HEK293 (cell line): ENCODE measurements around the gene LENEP.

ENCODE experiments used
- CTCF ChIA-PET: fragments of 350-600 bp; formaldehyde crosslinking; extraction: SDS; loops from one replicate; lab custom pipeline; 2021; ENCODE audit warnings: antibody characterized with exemption; lab: Yijun Ruan, JAX
- POLR2A ChIA-PET: fragments of 300-600 bp; formaldehyde crosslinking; extraction: SDS; loops from one replicate; lab custom pipeline; 2020; ENCODE audit warnings: antibody characterized with exemption, inconsistent platforms; lab: Yijun Ruan, JAX
- H3K27ac ChIP-seq: fragments of 200-500 bp; sonication (Bioruptor generic); 2 replicates; pipeline ENCODE4 v1.5.1; 2014; ENCODE audit warnings: low read depth, low read length, control low read depth, inconsistent platforms; ENCODE audit errors: extremely low read depth
- H3K36me3 ChIP-seq, 2 experiments: fragments of 200-500 bp in 1 of 2; sonication (Bioruptor generic) in 1 of 2; 1 replicate in 1 of 2; 2 replicates in 1 of 2; pipeline ENCODE4 v1.5.1; 2014 to 2017; ENCODE audit warnings: inconsistent platforms in 2 of 2, low read length in 2 of 2; ENCODE audit not compliant: control insufficient read depth in 2 of 2, insufficient read depth in 1 of 2
- H3K4me1 ChIP-seq: fragments of 200-500 bp; sonication (Bioruptor generic); 2 replicates; pipeline ENCODE4 v1.5.1; 2014; ENCODE audit warnings: mild to moderate bottlenecking, low read length, inconsistent platforms; ENCODE audit not compliant: control insufficient read depth, insufficient read depth
- H3K4me3 ChIP-seq: 2 replicates; pipeline ENCODE4 v1.5.1; 2011; ENCODE audit warnings: low read depth, mild to moderate bottlenecking, control low read depth, low read length, moderate library complexity
- H3K9me3 ChIP-seq: fragments of 200-500 bp; sonication (Bioruptor generic); 2 replicates; pipeline ENCODE4 v1.5.1; 2014; ENCODE audit warnings: low read depth, low read length, inconsistent platforms; ENCODE audit not compliant: control insufficient read depth, insufficient read depth
- BCL11A ChIP-seq: fragments of 450-650 bp; formaldehyde crosslinking; IDR thresholded peaks from 2 replicates; pipeline ENCODE4 v1.5.1; 2016; ENCODE audit warnings: low read depth, missing biosample characterization, missing genetic modification characterization
- MZF1 ChIP-seq: fragments of 450-650 bp; formaldehyde crosslinking; IDR thresholded peaks from 2 replicates; pipeline ENCODE4 v1.5.1; 2017; ENCODE audit warnings: missing biosample characterization, missing genetic modification characterization, borderline replicate concordance
- OSR2 ChIP-seq: fragments of 450-650 bp; formaldehyde crosslinking; IDR thresholded peaks from 2 replicates; pipeline ENCODE4 v1.5.1; 2016; ENCODE audit warnings: missing biosample characterization, missing genetic modification characterization
- OVOL3 ChIP-seq: fragments of 450-650 bp; formaldehyde crosslinking; IDR thresholded peaks from 2 replicates; pipeline ENCODE4 v1.5.1; 2016; ENCODE audit warnings: missing biosample characterization, missing genetic modification characterization
- REST ChIP-seq: fragments of 450-650 bp; formaldehyde crosslinking; IDR thresholded peaks from 2 replicates; pipeline ENCODE4 v1.5.1; 2016; ENCODE audit warnings: missing biosample characterization, missing genetic modification characterization
- SP7 ChIP-seq: fragments of 450-650 bp; formaldehyde crosslinking; IDR thresholded peaks from 2 replicates; pipeline ENCODE4 v1.5.1; 2016; ENCODE audit warnings: missing biosample characterization, missing genetic modification characterization
- YY1 ChIP-seq: fragments of 450-650 bp; formaldehyde crosslinking; IDR thresholded peaks from 2 replicates; pipeline ENCODE4 v1.5.1; 2018; ENCODE audit warnings: missing biosample characterization, missing genetic modification characterization
- ZNF157 ChIP-seq: fragments of 450-650 bp; formaldehyde crosslinking; IDR thresholded peaks from 2 replicates; pipeline ENCODE4 v1.5.1; 2016; ENCODE audit warnings: missing biosample characterization, missing genetic modification characterization
- ZNF221 ChIP-seq: fragments of 450-650 bp; formaldehyde crosslinking; IDR thresholded peaks from 2 replicates; pipeline ENCODE4 v1.5.1; 2017; ENCODE audit warnings: missing biosample characterization, missing genetic modification characterization, borderline replicate concordance
- ZNF24 ChIP-seq: fragments of 450-650 bp; formaldehyde crosslinking; IDR thresholded peaks from 2 replicates; pipeline ENCODE4 v1.5.1; 2016; ENCODE audit warnings: missing biosample characterization, missing genetic modification characterization
- ZNF398 ChIP-seq: fragments of 450-650 bp; formaldehyde crosslinking; IDR thresholded peaks from 2 replicates; pipeline ENCODE4 v1.5.1; 2017; ENCODE audit warnings: missing biosample characterization, missing genetic modification characterization
- ZNF488 ChIP-seq: fragments of 450-650 bp; formaldehyde crosslinking; IDR thresholded peaks from 2 replicates; pipeline ENCODE4 v1.5.1; 2016; ENCODE audit warnings: missing biosample characterization, missing genetic modification characterization
- ZNF518A ChIP-seq: fragments of 450-650 bp; formaldehyde crosslinking; conservative IDR thresholded peaks from 2 replicates; pipeline ENCODE4 v1.5.1; 2016; ENCODE audit warnings: low read depth, missing biosample characterization, missing genetic modification characterization
- ZNF549 ChIP-seq: fragments of 450-650 bp; IDR thresholded peaks from 2 replicates; pipeline ENCODE4 v1.5.1; 2018; ENCODE audit warnings: missing biosample characterization, missing genetic modification characterization, mild to moderate bottlenecking, inconsistent platforms, moderate library complexity
- ZNF610 ChIP-seq: fragments of 450-650 bp; formaldehyde crosslinking; IDR thresholded peaks from 2 replicates; pipeline ENCODE4 v1.5.1; 2016; ENCODE audit warnings: missing biosample characterization, missing genetic modification characterization, borderline replicate concordance
- ZNF626 ChIP-seq: fragments of 450-650 bp; sonication (Bioruptor Pico); formaldehyde crosslinking; IDR thresholded peaks from 2 replicates; pipeline ENCODE4 v1.5.1; 2018; ENCODE audit warnings: missing biosample characterization, missing genetic modification characterization, inconsistent platforms
- ZNF639 ChIP-seq: fragments of 450-650 bp; formaldehyde crosslinking; IDR thresholded peaks from 2 replicates; pipeline ENCODE4 v1.5.1; 2016; ENCODE audit warnings: missing biosample characterization, missing genetic modification characterization
- ZNF701 ChIP-seq: fragments of 450-650 bp; formaldehyde crosslinking; IDR thresholded peaks from 2 replicates; pipeline ENCODE4 v1.5.1; 2016; ENCODE audit warnings: missing biosample characterization, missing genetic modification characterization
- ZNF791 ChIP-seq: fragments of 450-650 bp; formaldehyde crosslinking; IDR thresholded peaks from 2 replicates; pipeline ENCODE4 v1.5.1; 2016; ENCODE audit warnings: missing biosample characterization, missing genetic modification characterization
- ZNF837 ChIP-seq: fragments of 450-650 bp; formaldehyde crosslinking; IDR thresholded peaks from 2 replicates; pipeline ENCODE4 v1.5.1; 2016; ENCODE audit warnings: missing biosample characterization, missing genetic modification characterization
- ZSCAN18 ChIP-seq: fragments of 450-650 bp; formaldehyde crosslinking; IDR thresholded peaks from 2 replicates; pipeline ENCODE4 v1.5.1; 2016; ENCODE audit warnings: missing biosample characterization, missing genetic modification characterization

Gene LENEP

GRCh38 chr1:155022927-155023236 lies 29.5 kb downstream of the LENEP start (continued):
- TF ChIP-seq ZNF518A (no peak), ZNF791 (tag by site-specific recombination) (no peak), ZNF701 (tag by site-specific recombination) (no peak), ZNF221 (tag by site-specific recombination) (no peak), ZNF157 (no peak), YY1 (tag by site-specific recombination) (no peak), BCL11A (tag by site-specific recombination) (no peak), REST (tag by site-specific recombination) (no peak)

- Histone ChIP-seq H3K27ac (no peak overlapping the region; the same call in 1 of the 2 replicates), H3K4me1 (no peaks in the 10 kb centered on the region), H3K36me3 (no peaks in the 10 kb centered on the region), H3K4me3 (no peak overlapping the region), H3K9me3 (no peaks in the 10 kb centered on the region)
- TF ChIP-seq OSR2 (tag by site-specific recombination) (no peak), ZSCAN18 (tag by site-specific recombination) (no peak), ZNF488 (tag by site-specific recombination) (no peak), ZNF610 (tag by site-specific recombination) (no peak), ZNF626 (tag by site-specific recombination) (no peak), OVOL3 (tag by site-specific recombination) (no peak), SP7 (tag by site-specific recombination) (no peak), MZF1 (tag by site-specific recombination) (no peak), ZNF549 (tag by site-specific recombination) (no peak), ZNF639 (tag by site-specific recombination) (no peak), ZNF701 (tag by site-specific recombination) (no peak), ZNF24 (no peak), ZNF837 (tag by site-specific recombination) (no peak), ZNF398 (tag by site-specific recombination) (no peak)
- CTCF ChIA-PET, result interaction anchor here (0.5 to 2.0 kb wide), 6 partner anchors 21 to 149 kb away, joined by 3 to 13 read pairs (median 3); partner anchors contain the start of gene KRTCAP2
- POLR2A ChIA-PET, result interaction anchor here (0.7 kb wide), 1 partner anchor 141 kb away, joined by 3 read pairs; no protein-coding TSS in a partner anchor
These were observed 30.2 kb downstream of the LENEP start for GRCh38 chr1:155023627-155024026.
